ENCODE data around the gene C1orf50. TPM values are rescaled to one million over a fixed set of nuclear protein-coding genes. Genes with fewer than 3 reads are reported as not detected.

The C1orf50 gene
- total and polyA plus RNA-seq, 2 of the 4 experiments (the other 2 are of a cell fraction), result 2.0 to 6.0 TPM

DNA sequence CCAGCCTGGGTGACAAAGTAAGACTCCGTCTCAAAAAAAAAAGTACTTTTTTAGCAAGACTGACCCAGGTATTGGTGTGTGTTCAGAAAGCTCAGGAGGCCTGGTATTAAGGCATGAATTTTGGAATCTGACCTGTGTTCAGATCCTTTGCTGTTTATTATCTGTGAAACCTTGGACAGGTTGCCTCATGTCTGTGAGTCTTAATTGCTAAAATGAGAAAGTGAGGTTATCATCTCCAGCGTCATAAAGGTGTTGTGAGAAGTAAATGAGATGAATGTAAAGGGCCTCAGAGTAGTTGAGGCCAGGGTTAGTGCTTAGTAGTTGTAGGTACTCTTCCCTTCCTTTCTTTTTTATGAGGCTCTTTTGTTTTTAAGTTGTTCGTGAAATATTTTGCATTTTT, 2.8 kb downstream of the C1orf50 start:
- H3K9me3 ChIP-seq (ENCODE audit: control insufficient read depth, insufficient read depth, low read length), result no peaks in the 10 kb centered on the region

More for the DNA sequence above, 2.8 kb downstream of the C1orf50 start:
- Histone ChIP-seq H4K91ac (ENCODE audit: insufficient read depth, low read depth, low read length) (no peak overlapping the region), H3K23ac (ENCODE audit: low read depth, low read length) (no peak overlapping the region), H3K4ac (ENCODE audit: low read depth, low read length) (no peak overlapping the region), H4K8ac (ENCODE audit: low read depth in 2 of 2, low read length in 2 of 2) (no peak overlapping the region), H2AFZ (replicated peaks; ENCODE audit: low read length, poor library complexity) (no peak overlapping the region), H2AK5ac (ENCODE audit: low read depth, low read length) (no peak overlapping the region), H2BK20ac (ENCODE audit: low read depth, low read length) (no peak overlapping the region), H3K56ac (ENCODE audit: extremely low read depth, insufficient read depth, low read length) (no peak overlapping the region), H3K4me3 (ENCODE audit: insufficient read depth, low read depth, low read length) (no peak overlapping the region), H2BK15ac (ENCODE audit: low read depth, low read length) (no peak overlapping the region), H3K27me3 (ENCODE audit: control insufficient read depth, insufficient read depth, low read length) (no peaks in the 10 kb centered on the region), H3K9ac (ENCODE audit: low read depth, low read length) (no peak overlapping the region), H3K36me3 (ENCODE audit: control insufficient read depth, insufficient read depth, low read length) (peaks cover 5% of the 10 kb centered on the region), H3K27ac (ENCODE audit: insufficient read depth, low read length) (no peak overlapping the region), H4K5ac (ENCODE audit: low read depth, low read length) (no peak overlapping the region), H2AK9ac (replicated peaks; ENCODE audit: low read depth, low read length, poor library complexity) (no peak overlapping the region), H3K14ac (replicated peaks; ENCODE audit: low read depth, low read length) (no peak overlapping the region), H3K18ac (ENCODE audit: low read depth, low read length) (no peak overlapping the region), H3K4me2 (ENCODE audit: low read depth, low read length) (no peak overlapping the region), H2BK120ac (ENCODE audit: low read depth, low read length) (no peak overlapping the region), H3K4me1 (ENCODE audit: control insufficient read depth, insufficient read depth, low read length) (no peaks in the 10 kb centered on the region), H4K20me1 (ENCODE audit: insufficient read depth, low read length) (peaks cover 7% of the 10 kb centered on the region; the same call in 1 of the 2 replicates), H3K9me1 (ENCODE audit: insufficient read depth, low read length) (0 out of 2 replicates have a peak, but pooled peaks cover 4% of the 10 kb centered on the region), H3K79me1 (ENCODE audit: low read depth in 1 of 2, low read length in 2 of 2) (peaks cover 26 to 58% of the 10 kb centered on the region in 2 experiments), H2BK5ac (ENCODE audit: low read depth, low read length, poor library complexity, severe bottlenecking) (no peak overlapping the region)
- dilution Hi-C loops (cut with HindIII; ENCODE audit: low sequenced_read_pairs, unreplicated experiment), result no loop called here
- DNase-seq (no peak), ATAC-seq (ENCODE audit: low read depth) (no peak)
- BruUV-seq (replicated peaks), result no TSS peak
- POLR2A ChIA-PET (ENCODE audit: unreplicated experiment), result no interaction called here
- intact Hi-C loops (cut with micrococcal nuclease), result loop anchor here (5.0 to 10.0 kb wide), 3 partner anchors 47 to 435 kb away; partner anchors contain the start of genes ERMAP, FOXJ3, SVBP and YBX1
- no peak for TF ChIP-seq ELK1 (IDR thresholded peaks at IDR 0.05; ENCODE audit: borderline replicate concordance, low read depth, low read length)
- TF ChIP-seq, protein P1, sequence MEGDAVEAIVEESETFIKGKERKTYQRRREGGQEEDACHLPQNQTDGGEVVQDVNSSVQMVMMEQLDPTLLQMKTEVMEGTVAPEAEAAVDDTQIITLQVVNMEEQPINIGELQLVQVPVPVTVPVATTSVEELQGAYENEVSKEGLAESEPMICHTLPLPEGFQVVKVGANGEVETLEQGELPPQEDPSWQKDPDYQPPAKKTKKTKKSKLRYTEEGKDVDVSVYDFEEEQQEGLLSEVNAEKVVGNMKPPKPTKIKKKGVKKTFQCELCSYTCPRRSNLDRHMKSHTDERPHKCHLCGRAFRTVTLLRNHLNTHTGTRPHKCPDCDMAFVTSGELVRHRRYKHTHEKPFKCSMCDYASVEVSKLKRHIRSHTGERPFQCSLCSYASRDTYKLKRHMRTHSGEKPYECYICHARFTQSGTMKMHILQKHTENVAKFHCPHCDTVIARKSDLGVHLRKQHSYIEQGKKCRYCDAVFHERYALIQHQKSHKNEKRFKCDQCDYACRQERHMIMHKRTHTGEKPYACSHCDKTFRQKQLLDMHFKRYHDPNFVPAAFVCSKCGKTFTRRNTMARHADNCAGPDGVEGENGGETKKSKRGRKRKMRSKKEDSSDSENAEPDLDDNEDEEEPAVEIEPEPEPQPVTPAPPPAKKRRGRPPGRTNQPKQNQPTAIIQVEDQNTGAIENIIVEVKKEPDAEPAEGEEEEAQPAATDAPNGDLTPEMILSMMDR (conservative IDR thresholded peaks at IDR 0.05; ENCODE audit: low read depth, low read length), result no peak
- no peak for TF ChIP-seq RCOR1 (IDR thresholded peaks at IDR 0.05; ENCODE audit: insufficient replicate concordance, low read length)
- TF ChIP-seq MAZ (IDR thresholded peaks at IDR 0.05; ENCODE audit: borderline replicate concordance, low read depth, low read length), result no peak
- no peak for TF ChIP-seq FOS (IDR thresholded peaks at IDR 0.05; ENCODE audit: low read depth, low read length)
- no peak for TF ChIP-seq NFE2L2 (IDR thresholded peaks at IDR 0.05; ENCODE audit: low read depth, low read length)
- no peak for TF ChIP-seq POLR2A (IDR thresholded peaks at IDR 0.05; ENCODE audit: low read depth, low read length)
- TF ChIP-seq CEBPB (IDR thresholded peaks at IDR 0.05; ENCODE audit: low read depth, low read length), result no peak
- no peak for TF ChIP-seq MAFK (IDR thresholded peaks at IDR 0.05; ENCODE audit: low read depth, low read length)
- TF ChIP-seq SMC3 (IDR thresholded peaks at IDR 0.05; ENCODE audit: low read depth, low read length), result no peak
- in situ Hi-C loops (cut with MboI; ENCODE audit: low sequenced_read_pairs), result no loop called here
- WGBS, 2 experiments (ENCODE audit: extremely low coverage in 2 of 2, insufficient read length in 1 of 2), result no CpG with 5 or more reads among the region's 3 CpGs
- CTCF ChIA-PET, result interaction anchor here (1.1 kb wide), 1 partner anchor 13 kb away, joined by 6 read pairs; no protein-coding TSS in a partner anchor
